CD4-positive, alpha-beta T cell treated with Interleukin-4 for 4 hours (primary cell): ENCODE results near the gene NUDT13.

Experiments
- DNase-seq: peaks from one replicate; pipeline ENCODE4 v3.0.0-alpha.2; 2020

The NUDT13 gene

GRCh38 chr10:73110345-73110849, at the start of gene NUDT13:
Gene NUDT13 (plus strand): TSS chr10:73110455. CDS start chr10:73114366, 3,911 bp downstream.
- DNase-seq, result peak; percentile 70

- DNase-seq, result peak; percentile 50
These were observed 49.3 kb upstream of the NUDT13 start for GRCh38 chr10:73060738-73061635.

GRCh38 chr10:73061743-73062142, 48.5 kb upstream of the NUDT13 start:
- no peak for DNase-seq

GRCh38 chr10:73065441-73065840, 44.8 kb upstream of the NUDT13 start:
- no peak for DNase-seq

DNA sequence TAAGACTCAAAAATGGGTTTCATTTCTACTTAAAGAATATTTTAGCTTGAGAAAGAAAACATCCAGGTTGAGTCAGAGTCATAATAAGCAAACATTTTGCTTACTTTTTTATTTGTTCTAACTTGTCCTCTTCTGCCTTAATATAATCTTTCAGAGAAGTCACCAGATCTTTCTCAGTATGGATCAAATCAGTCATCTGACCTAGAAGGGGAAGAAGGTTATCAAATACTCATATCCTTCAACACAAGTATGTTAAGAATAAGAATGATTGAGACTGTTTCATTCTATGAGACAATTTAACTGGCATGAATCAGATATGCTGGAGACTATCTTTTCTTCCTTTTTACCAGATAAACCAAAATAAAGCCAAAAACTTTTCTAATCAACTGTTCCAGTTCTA, 36.6 kb upstream of the NUDT13 start:
- DNase-seq, result no peak

- DNase-seq, result no peak
These were observed 34.4 kb upstream of the NUDT13 start for GRCh38 chr10:73075829-73076228.

DNA sequence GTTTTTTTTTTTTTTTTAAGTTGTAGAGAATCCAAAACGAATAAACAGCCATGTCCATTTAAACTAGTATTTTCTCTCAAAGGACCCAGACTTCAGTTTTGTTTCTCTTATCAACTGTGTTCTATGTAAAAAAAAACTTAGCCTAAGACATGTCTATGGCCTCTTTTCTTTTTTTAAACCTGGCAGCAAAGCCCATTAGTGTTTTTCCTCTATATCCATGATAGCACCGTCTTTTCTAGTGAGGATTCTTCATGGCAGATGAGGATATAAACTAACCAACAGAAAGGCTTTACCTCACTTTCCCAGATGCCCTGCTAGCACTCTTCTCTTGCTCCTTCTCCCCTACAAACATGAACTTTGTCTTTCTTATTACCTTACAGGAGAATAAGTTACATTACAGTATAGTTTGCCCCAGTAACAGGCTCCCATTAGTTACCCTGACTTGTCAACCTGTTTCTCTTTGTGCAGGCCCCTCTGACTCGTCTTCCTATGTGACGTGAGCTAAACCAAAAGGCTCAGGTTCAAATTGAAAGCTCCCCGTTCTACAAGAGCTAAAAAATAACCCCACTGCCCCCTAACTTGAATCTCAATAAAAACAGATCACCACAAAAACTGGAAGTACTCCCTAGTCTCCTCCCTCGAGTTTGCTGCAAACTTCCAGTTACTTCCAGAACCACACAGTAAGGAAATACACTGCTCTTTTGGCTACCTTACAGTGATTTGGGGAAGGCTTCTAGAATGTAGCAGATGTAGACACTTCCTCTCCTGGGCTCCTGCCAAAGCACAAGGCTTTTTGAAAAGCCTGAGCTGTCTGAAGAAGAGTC, 33.7 kb upstream of the NUDT13 start:
- no peak for DNase-seq

DNA sequence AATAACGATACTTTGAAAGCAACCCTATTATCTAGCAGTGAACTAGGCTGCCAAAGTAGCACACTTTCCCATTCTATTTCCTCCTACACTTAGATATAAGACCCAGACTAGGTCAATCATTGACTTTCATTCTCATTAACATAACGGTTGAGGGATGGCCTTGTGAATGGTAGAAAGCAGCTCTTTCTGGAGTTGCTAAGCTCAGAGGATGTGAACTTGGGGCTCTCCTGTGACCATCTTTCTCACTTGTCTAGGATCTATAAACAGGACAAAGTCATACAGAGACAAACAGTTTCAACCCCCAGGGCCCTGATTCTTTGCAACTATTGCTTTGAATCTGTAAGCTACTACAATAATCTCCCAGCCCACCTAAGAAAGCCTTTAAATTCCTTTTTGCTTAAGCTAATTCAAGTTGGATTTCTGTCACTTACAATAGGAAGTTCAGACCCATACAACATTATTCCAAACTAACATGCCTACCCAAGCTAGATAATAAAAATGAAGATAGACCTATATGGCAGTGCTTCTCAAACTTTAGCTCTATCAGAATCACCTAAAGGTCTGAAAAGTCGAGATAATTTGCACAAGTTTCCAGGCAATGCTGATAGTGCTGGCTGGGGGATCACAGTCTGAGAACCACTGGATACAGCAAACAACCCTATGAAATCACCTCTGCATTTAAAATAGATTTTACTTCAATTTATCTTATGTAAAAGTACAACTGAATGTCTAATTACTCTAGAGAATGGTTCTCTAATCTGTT, 30.3 kb upstream of the NUDT13 start:
- no peak for DNase-seq

DNA sequence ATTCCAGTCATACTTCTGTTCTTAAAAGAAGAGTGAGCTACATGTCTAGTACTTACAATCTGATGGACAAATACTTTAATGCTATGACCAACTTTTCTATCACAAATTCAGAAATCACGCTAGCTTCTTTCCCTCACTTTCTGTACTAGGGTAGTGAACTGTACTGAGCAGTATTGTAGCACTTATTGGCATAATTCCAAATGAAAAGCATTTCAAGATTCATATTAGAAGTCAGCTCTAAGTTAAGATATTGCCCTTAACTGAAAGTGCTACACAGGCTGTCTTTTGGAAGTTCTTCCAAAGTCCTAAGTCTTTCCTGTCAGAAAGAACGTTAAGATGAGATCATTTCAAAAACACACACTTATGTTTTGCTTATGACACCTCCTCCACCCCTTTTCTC, 27.0 kb upstream of the NUDT13 start:
- no peak for DNase-seq

DNA sequence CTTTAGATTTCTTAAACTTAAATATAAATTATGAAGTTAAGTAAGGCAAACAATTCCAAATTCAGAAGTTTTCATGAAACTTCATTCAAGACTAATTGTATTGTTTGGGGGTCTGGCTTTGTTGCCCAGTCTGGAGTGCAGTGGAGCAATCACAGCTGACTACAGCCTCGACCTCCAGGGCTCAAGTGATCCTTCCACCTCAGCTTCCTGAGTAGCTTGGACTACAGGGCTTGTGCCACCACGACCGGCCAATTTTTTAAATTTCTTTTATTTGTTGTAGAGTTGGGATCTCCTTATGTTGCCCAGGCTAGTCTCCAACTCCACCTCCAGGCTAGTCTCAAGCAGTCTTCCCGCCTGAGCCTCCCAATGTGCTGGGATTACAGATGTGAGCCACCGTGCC, 26.0 kb upstream of the NUDT13 start:
- no peak for DNase-seq

DNA sequence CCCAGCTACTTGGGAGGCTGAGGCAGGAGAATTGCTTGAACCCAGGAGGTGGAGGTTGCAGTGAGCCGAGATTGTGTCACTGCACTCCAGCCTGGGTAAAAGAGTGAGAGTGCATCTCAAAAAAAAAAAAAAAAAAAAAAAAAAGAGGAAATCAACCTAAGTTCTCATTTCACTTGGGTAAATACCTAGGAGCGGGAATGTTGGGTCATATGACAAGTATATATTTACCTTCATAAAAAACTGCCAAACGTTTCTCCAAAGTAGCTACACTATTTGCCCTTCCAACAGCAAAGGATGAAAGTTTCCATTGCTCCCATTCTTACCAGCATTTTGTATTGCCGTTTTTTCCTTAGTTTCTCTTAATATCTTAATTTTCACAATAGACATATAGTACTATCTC, 23.4 kb upstream of the NUDT13 start:
- DNase-seq, result no peak

DNA sequence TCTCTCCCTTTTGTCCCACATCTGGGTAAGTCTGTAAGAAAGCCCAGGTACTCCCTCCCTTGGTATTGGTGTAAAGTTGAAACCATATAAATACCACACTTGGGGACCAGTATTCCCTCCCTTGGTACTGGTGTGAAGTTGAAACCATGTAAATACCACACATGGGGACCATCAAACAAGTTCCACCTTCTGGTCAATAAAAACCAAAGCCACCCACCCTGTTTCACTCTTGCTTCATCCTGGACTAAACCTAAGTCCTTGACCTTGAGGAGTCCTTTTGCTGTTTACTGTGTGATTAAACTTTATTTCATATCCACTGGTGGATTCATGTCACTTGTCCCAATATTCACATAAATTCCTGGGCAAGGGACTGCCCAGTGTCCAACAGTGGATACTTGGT, 22.0 kb upstream of the NUDT13 start:
- no peak for DNase-seq

DNA sequence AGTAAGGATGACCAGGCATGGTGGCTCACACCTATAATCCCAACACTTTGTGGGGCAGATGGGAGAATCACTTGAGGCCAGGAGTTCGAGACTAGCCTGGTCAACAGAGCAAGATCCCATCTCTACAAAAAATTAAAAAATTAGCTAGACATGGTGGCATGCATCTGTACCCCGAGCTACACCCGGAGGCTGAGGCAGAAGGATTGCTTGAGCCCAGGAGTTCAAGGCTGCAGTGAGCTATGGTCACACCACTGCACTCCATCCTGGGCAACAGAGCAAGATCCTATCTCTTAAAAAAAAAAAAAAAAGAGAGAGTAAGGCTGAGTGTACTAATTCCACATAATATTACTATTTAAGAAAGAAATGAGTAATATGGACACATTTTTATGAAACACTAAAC, 17.4 kb upstream of the NUDT13 start:
- DNase-seq, result no peak

DNA sequence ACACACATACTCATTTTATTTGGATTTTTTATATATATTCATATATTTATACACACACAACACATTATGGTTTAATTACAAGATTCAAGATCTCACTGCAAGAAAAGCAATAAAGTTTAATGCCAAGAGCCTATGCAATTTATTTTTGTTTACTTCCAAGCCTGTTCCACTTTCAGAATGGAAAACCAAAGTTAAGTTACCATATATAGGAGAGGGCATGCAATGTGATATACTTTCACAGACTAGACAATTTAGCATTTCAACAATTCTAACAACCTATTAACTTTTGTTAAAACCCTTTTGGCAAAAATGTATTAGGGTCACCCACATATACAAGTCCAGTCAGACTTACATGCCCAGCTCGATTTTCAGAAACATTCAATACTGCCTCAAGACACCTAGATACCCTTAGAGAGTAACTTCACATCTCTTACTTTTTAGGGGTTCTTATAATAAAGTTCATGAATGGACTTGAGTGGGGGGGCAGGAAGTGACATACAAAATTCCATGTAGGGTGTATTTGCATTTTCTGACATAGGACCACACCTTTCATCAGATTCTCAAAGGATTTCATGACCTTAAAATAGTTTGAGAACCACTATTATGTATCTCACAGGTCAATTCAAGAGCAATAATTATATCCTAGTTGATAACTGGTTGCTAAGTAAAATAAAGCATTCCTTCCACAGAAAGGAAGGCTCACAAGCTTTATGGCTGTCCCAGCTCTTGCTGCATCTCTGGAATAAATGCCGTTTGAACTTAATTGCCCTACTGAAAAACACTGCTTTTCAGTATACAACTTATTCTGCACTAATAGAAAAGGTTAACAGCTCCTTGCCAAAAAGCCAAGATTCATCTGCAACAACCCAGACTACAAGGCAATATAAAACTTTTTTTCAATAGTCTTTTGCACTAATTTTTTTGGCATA, 16.1 kb upstream of the NUDT13 start:
- no peak for DNase-seq

DNA sequence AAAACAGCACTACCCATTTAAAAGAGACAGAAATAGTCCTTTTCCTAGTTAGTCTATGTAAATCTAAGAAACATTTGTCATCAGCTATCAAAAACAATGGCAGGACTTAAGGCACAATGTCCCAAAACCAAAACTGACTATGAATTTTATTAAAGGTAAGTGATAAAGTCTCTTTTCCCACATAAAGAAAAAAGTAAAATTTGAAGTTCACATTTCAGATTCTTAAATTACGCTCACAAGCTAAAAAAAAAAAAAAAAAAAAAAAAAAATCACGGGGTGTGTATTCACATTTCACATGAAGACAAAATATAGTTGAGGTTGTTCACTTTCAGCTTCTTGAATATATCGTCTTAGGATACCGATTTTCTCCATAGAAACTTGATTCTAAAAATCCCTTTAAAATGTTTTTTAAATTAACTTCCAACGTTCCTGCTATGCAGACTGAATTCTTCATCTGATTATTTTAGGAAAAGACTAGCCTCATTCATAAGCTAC, 15.2 kb upstream of the NUDT13 start:
- no peak for DNase-seq

DNA sequence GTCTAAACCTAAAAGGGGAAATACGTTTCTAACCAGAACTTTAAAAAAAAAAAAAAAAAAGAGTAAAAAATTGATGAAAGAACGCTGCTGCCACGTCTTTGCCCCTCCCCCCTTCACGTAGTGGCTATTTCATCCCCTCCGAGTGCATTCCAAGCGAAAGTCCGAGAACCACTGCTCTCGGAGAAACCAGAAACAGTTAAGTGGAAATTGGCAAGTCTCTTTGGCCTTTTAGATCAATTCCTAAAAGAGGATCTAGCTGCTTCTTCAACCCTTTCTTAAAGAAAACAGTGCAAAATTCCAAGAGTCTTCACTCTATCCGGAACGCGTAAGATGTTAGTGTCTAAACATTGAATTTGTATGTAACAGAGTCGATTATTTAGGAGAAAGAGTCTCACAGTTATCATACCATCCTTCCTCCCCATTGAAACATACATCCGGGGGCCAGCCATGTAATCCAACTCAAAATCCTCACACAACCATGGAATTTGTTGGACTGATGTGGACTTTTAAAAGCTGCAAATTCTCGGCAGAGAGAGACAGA, 14.7 kb upstream of the NUDT13 start:
- DNase-seq, result peak; percentile 31

GRCh38 chr10:73096041-73096448, 14.2 kb upstream of the NUDT13 start:
- DNase-seq, result peak; percentile 66

GRCh38 chr10:73096449-73097304, 13.6 kb upstream of the NUDT13 start, which contains the start of gene P4HA1:
Gene P4HA1 (minus strand): TSS chr10:73096866. CDS start chr10:73074883, 21,983 bp downstream.
- DNase-seq, result peak; percentile 99

GRCh38 chr10:73097305-73097670, 13.0 kb upstream of the NUDT13 start:
- DNase-seq, result peak; percentile 4

- no peak for DNase-seq
These were observed 11.1 kb upstream of the NUDT13 start for GRCh38 chr10:73099141-73099540.
